Measurements from ENCODE around the gene LRRC32.

Gene LRRC32

GRCh38 chr11:76623171-76623883 lies 47.2 kb downstream of the LRRC32 start:
- Histone ChIP-seq H3K9ac (ENCODE audit: low read depth, low read length, poor library complexity, severe bottlenecking) (no peak overlapping the region), H3K9me3 (ENCODE audit: insufficient read depth, low read depth, low read length) (no peaks in the 10 kb centered on the region), H3K4me3 (ENCODE audit: low read length, poor library complexity, severe bottlenecking) (no peak overlapping the region), H3K4me1 (ENCODE audit: insufficient read depth, low read length, poor library complexity, severe bottlenecking) (peaks cover 20% of the 10 kb centered on the region), H3K27me3 (ENCODE audit: insufficient read depth, low read length, poor library complexity, severe bottlenecking) (no peaks in the 10 kb centered on the region), H3K9me2 (replicated peaks; ENCODE audit: low read depth, low read length) (no peaks in the 10 kb centered on the region), H3K36me3 (ENCODE audit: insufficient read depth, low read length) (no peaks in the 10 kb centered on the region), H3K79me2 (ENCODE audit: insufficient read depth, low read length) (no peaks in the 10 kb centered on the region), H3K4me2 (ENCODE audit: low read depth, low read length, poor library complexity, severe bottlenecking) (no peak overlapping the region), H3F3A (ENCODE audit: low read depth) (no peaks in the 10 kb centered on the region), H4K20me1 (ENCODE audit: insufficient read depth, low read length, poor library complexity, severe bottlenecking) (no peaks in the 10 kb centered on the region), H2AFZ (ENCODE audit: low read length) (no peak overlapping the region)
- TF ChIP-seq CTCF (conservative IDR thresholded peaks at IDR 0.05; ENCODE audit: low read length) (no peak), EZH2phosphoT487 (IDR thresholded peaks at IDR 0.05; ENCODE audit: borderline replicate concordance) (no peak)

- H3K27me3 ChIP-seq (ENCODE audit: insufficient read depth, low read length, poor library complexity, severe bottlenecking): no peaks in the 10 kb centered on the region
- no peak overlapping the region for H3K4me2 ChIP-seq (ENCODE audit: low read depth, low read length, poor library complexity, severe bottlenecking)
- no peak overlapping the region for H3K9ac ChIP-seq (ENCODE audit: low read depth, low read length, poor library complexity, severe bottlenecking)
- no peaks in the 10 kb centered on the region for H3F3A ChIP-seq (ENCODE audit: low read depth)
- no peaks in the 10 kb centered on the region for H3K9me3 ChIP-seq (ENCODE audit: insufficient read depth, low read depth, low read length)
- no peaks in the 10 kb centered on the region for H3K36me3 ChIP-seq (ENCODE audit: insufficient read depth, low read length)
- H3K4me3 ChIP-seq (ENCODE audit: low read length, poor library complexity, severe bottlenecking): no peak overlapping the region
- H4K20me1 ChIP-seq (ENCODE audit: insufficient read depth, low read length, poor library complexity, severe bottlenecking): no peaks in the 10 kb centered on the region
- peaks cover 18% of the 10 kb centered on the region for H3K4me1 ChIP-seq (ENCODE audit: insufficient read depth, low read length, poor library complexity, severe bottlenecking)
- no peak overlapping the region for H2AFZ ChIP-seq (ENCODE audit: low read length)
- no peaks in the 10 kb centered on the region for H3K9me2 ChIP-seq (replicated peaks; ENCODE audit: low read depth, low read length)
- no peaks in the 10 kb centered on the region for H3K79me2 ChIP-seq (ENCODE audit: insufficient read depth, low read length)
- TF ChIP-seq CTCF (conservative IDR thresholded peaks at IDR 0.05; ENCODE audit: low read length): no peak
- TF ChIP-seq EZH2phosphoT487 (IDR thresholded peaks at IDR 0.05; ENCODE audit: borderline replicate concordance): no peak
Measured at GRCh38 chr11:76622493-76623094, 48.0 kb downstream of the LRRC32 start.

- Histone ChIP-seq H4K20me1 (ENCODE audit: insufficient read depth, low read length, poor library complexity, severe bottlenecking) (no peaks in the 10 kb centered on the region), H3K36me3 (ENCODE audit: insufficient read depth, low read length) (no peaks in the 10 kb centered on the region), H3K4me1 (ENCODE audit: insufficient read depth, low read length, poor library complexity, severe bottlenecking) (peaks cover 11% of the 10 kb centered on the region), H3K9me2 (replicated peaks; ENCODE audit: low read depth, low read length) (no peaks in the 10 kb centered on the region), H2AFZ (ENCODE audit: low read length) (no peak overlapping the region), H3K9me3 (ENCODE audit: insufficient read depth, low read depth, low read length) (no peaks in the 10 kb centered on the region), H3K4me2 (ENCODE audit: low read depth, low read length, poor library complexity, severe bottlenecking) (no peak overlapping the region), H3K4me3 (ENCODE audit: low read length, poor library complexity, severe bottlenecking) (no peak overlapping the region), H3F3A (ENCODE audit: low read depth) (no peaks in the 10 kb centered on the region), H3K79me2 (ENCODE audit: insufficient read depth, low read length) (no peaks in the 10 kb centered on the region), H3K9ac (ENCODE audit: low read depth, low read length, poor library complexity, severe bottlenecking) (no peak overlapping the region), H3K27me3 (ENCODE audit: insufficient read depth, low read length, poor library complexity, severe bottlenecking) (no peaks in the 10 kb centered on the region)
- TF ChIP-seq EZH2phosphoT487 (IDR thresholded peaks at IDR 0.05; ENCODE audit: borderline replicate concordance): no peak
- TF ChIP-seq CTCF (conservative IDR thresholded peaks at IDR 0.05; ENCODE audit: low read length): no peak
Measured at GRCh38 chr11:76621868-76622267, 48.7 kb downstream of the LRRC32 start.
